ENCODE results near the gene SNX15.

- TF ChIP-seq, protein P1, sequence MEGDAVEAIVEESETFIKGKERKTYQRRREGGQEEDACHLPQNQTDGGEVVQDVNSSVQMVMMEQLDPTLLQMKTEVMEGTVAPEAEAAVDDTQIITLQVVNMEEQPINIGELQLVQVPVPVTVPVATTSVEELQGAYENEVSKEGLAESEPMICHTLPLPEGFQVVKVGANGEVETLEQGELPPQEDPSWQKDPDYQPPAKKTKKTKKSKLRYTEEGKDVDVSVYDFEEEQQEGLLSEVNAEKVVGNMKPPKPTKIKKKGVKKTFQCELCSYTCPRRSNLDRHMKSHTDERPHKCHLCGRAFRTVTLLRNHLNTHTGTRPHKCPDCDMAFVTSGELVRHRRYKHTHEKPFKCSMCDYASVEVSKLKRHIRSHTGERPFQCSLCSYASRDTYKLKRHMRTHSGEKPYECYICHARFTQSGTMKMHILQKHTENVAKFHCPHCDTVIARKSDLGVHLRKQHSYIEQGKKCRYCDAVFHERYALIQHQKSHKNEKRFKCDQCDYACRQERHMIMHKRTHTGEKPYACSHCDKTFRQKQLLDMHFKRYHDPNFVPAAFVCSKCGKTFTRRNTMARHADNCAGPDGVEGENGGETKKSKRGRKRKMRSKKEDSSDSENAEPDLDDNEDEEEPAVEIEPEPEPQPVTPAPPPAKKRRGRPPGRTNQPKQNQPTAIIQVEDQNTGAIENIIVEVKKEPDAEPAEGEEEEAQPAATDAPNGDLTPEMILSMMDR (IDR thresholded peaks at IDR 0.05): no peak
- no peak for TF ChIP-seq POLR2A (IDR thresholded peaks at IDR 0.05)
These were observed 17.8 kb downstream of the SNX15 start for GRCh38 chr11:65045061-65045460.
